CD14-positive monocyte (primary cell): Measurements from ENCODE around the gene PDIA2. TPM values are rescaled to one million over a fixed set of nuclear protein-coding genes. Genes with fewer than 3 reads are reported as not detected.

Source experiments
- DNase-seq, 3 donors: peaks; one replicate each; pipeline ENCODE4 v3.0.0-alpha.2; 2011 to 2022
- H2AFZ ChIP-seq: 2 replicates; pipeline ENCODE4 v1.6.0; 2012; ENCODE audit warnings: mild to moderate bottlenecking, low read depth, low read length, inconsistent platforms; ENCODE audit not compliant: insufficient read depth, poor library complexity, severe bottlenecking
- H3K27ac ChIP-seq, 2 donors: 1 replicate in 1 of 2; 2 replicates in 1 of 2; pipeline ENCODE4 v1.5.1; 2012 to 2013; ENCODE audit warnings: low read length in 2 of 2, control low read depth in 1 of 2, inconsistent platforms in 1 of 2, low read depth in 1 of 2, mild to moderate bottlenecking in 1 of 2
- H3K27me3 ChIP-seq, 2 donors: one replicate each; pipeline versions ENCODE4 v1.6.0 to v1.6.1; 2011 to 2013; ENCODE audit warnings: low read length in 2 of 2; ENCODE audit not compliant: control insufficient read depth in 2 of 2, insufficient read depth in 2 of 2
- H3K36me3 ChIP-seq, 2 donors: replicated peaks in 1 of 2; 1 replicate in 1 of 2; 2 replicates in 1 of 2; pipeline versions ENCODE4 v1.5.1 to v1.6.1; 2012 to 2013; ENCODE audit warnings: low read length in 2 of 2, control low read depth in 1 of 2, inconsistent platforms in 1 of 2, mild to moderate bottlenecking in 1 of 2; ENCODE audit not compliant: insufficient read depth in 2 of 2, control insufficient read depth in 1 of 2
- H3K4me1 ChIP-seq, 2 donors: 1 replicate in 1 of 2; 2 replicates in 1 of 2; pipeline versions ENCODE4 v1.5.1 to v1.6.1; 2012 to 2013; ENCODE audit warnings: low read length in 2 of 2, control low read depth in 1 of 2, inconsistent platforms in 1 of 2, mild to moderate bottlenecking in 1 of 2, moderate library complexity in 1 of 2; ENCODE audit not compliant: insufficient read depth in 2 of 2, control insufficient read depth in 1 of 2
- H3K4me2 ChIP-seq: replicated peaks from 2 replicates; pipeline ENCODE3; 2012; ENCODE audit warnings: low read length, moderate library complexity, mild to moderate bottlenecking; ENCODE audit not compliant: poor library complexity, severe bottlenecking; ENCODE audit errors: extremely low read depth
- H3K4me3 ChIP-seq, 3 experiments: fragments of 200-600 bp in 1 of 3; sonication (generic) in 1 of 3; replicated peaks in 1 of 3; 1 replicate in 2 of 3; 2 replicates in 1 of 3; pipeline ENCODE4 v1.5.1; 2011 to 2013; ENCODE audit warnings: low read length in 3 of 3, mild to moderate bottlenecking in 3 of 3, control low read depth in 2 of 3, low read depth in 2 of 3, inconsistent platforms in 1 of 3, moderate library complexity in 1 of 3
- H3K79me2 ChIP-seq: 2 replicates; pipeline ENCODE4 v1.6.0; 2012; ENCODE audit warnings: mild to moderate bottlenecking, control low read depth, inconsistent platforms, low read length, moderate library complexity; ENCODE audit not compliant: insufficient read depth
- H3K9ac ChIP-seq: 2 replicates; pipeline ENCODE4 v1.6.0; 2017; ENCODE audit warnings: low read length, mild to moderate bottlenecking; ENCODE audit not compliant: insufficient read depth, poor library complexity, severe bottlenecking
- H3K9me3 ChIP-seq, 2 donors: replicated peaks in 1 of 2; 1 replicate in 1 of 2; 2 replicates in 1 of 2; pipeline versions ENCODE4 v1.5.1 to v1.6.1; 2012 to 2013; ENCODE audit warnings: low read length in 2 of 2, control low read depth in 1 of 2; ENCODE audit not compliant: control insufficient read depth in 1 of 2, insufficient read depth in 1 of 2
- H4K20me1 ChIP-seq: 2 replicates; pipeline ENCODE4 v1.6.0; 2012; ENCODE audit warnings: mild to moderate bottlenecking, low read length, control low read depth, moderate library complexity; ENCODE audit not compliant: insufficient read depth
- H3K27ac Mint-ChIP-seq, 7 donors: one replicate each; pipeline ENCODE4 v1.8.0; 2020; ENCODE audit warnings: mild to moderate bottlenecking in 7 of 7, mixed read lengths in 7 of 7, moderate library complexity in 6 of 7, inconsistent platforms in 2 of 7
- H3K27me3 Mint-ChIP-seq, 3 donors: one replicate each; pipeline ENCODE4 v1.8.0; 2021 to 2022; ENCODE audit warnings: low read depth in 3 of 3, mild to moderate bottlenecking in 3 of 3, mixed read lengths in 3 of 3, moderate library complexity in 3 of 3, inconsistent platforms in 1 of 3
- H3K36me3 Mint-ChIP-seq, 2 donors: one replicate each; pipeline ENCODE4 v1.8.0; 2020; ENCODE audit warnings: mixed read lengths in 2 of 2, inconsistent platforms in 1 of 2, mild to moderate bottlenecking in 1 of 2
- H3K4me1 Mint-ChIP-seq: one replicate; pipeline ENCODE4 v1.8.0; 2020; ENCODE audit warnings: mild to moderate bottlenecking, mixed read lengths
- H3K4me3 Mint-ChIP-seq, 2 donors: one replicate each; pipeline ENCODE4 v1.8.0; 2020; ENCODE audit warnings: mild to moderate bottlenecking in 2 of 2, mixed read lengths in 2 of 2, moderate library complexity in 1 of 2
- H3K9me3 Mint-ChIP-seq, 7 donors: one replicate each; pipeline ENCODE4 v1.8.0; 2020 to 2022; ENCODE audit warnings: mixed read lengths in 7 of 7, mild to moderate bottlenecking in 6 of 7, moderate library complexity in 6 of 7, inconsistent platforms in 2 of 7
- CTCF ChIP-seq: fragments of 200-600 bp; IDR thresholded peaks from one replicate; pipeline ENCODE4 v1.8.0; 2022; ENCODE audit warnings: antibody characterized with exemption, mild to moderate bottlenecking
- WGBS: methylation state at CpG from one replicate; pipeline ENCODE4 v1.1.5; 2013; ENCODE audit warnings: missing lambda C conversion rate; ENCODE audit not compliant: insufficient coverage; 5-methylcytosine and 5-hydroxymethylcytosine counted together
- intact Hi-C, 2 donors: fragments of 100-400 bp; cut with micrococcal nuclease; formaldehyde crosslinking; loops; one replicate each; pipeline versions ENCODE4 v1.15.0 to v1.15.1; 2023
- polyA plus RNA-seq, 3 donors: library from polyadenylated mRNA; depleted of rRNA in 1 of 3; unstranded in 2 of 3; stranded (reverse) in 1 of 3; fragments of 300-500 nt in 2 of 3; fragments of >200 nt in 1 of 3; fragmentation: Illumina TruSeq in 2 of 3; gene quantifications; 1 replicate in 2 of 3; 2 replicates in 1 of 3; pipeline ENCODE4 v1.2.3, GENCODE V29; 2012 to 2021

The PDIA2 gene
- polyA plus RNA-seq, 3 donors, result not detected

GRCh38 chr16:239948-240277 lies 43.1 kb upstream of the PDIA2 start:
- peaks cover 4% of the 10 kb centered on the region for H4K20me1 ChIP-seq
- Mint-ChIP-seq H3K36me3 (peaks cover 2 to 13% of the 10 kb centered on the region in 2 donors), H3K27ac (peak overlapping the region in 6 of 7 donors; percentile 4 to 77 (median 56)), H3K27me3 (peaks cover 0 to 5% (median 0%) of the 10 kb centered on the region in 3 donors), H3K9me3 (peaks cover 0 to 3% (median 0%) of the 10 kb centered on the region in 7 donors), H3K4me3 (no peak overlapping the region), H3K4me1 (peaks cover 32% of the 10 kb centered on the region)
- no peak for TF ChIP-seq CTCF
- H3K4me1 ChIP-seq, result peaks cover 24 to 25% of the 10 kb centered on the region in 2 donors
- no peak overlapping the region for H2AFZ ChIP-seq
- no peaks in the 10 kb centered on the region for H3K36me3 ChIP-seq
- WGBS, result 60% methylated on average over 1 of the region's 3 CpGs
- H3K4me2 ChIP-seq, result no peak overlapping the region
- H3K79me2 ChIP-seq, result peaks cover 15% of the 10 kb centered on the region
- intact Hi-C loops, result no loop called here
- no peak overlapping the region for H3K9ac ChIP-seq
- DNase-seq, result no peak
- H3K27me3 ChIP-seq, result no peaks in the 10 kb centered on the region
- peak overlapping the region in 1 of 2 donors; percentile 17 for H3K27ac ChIP-seq
- H3K9me3 ChIP-seq, result no peaks in the 10 kb centered on the region
- H3K4me3 ChIP-seq, result no peak overlapping the region

GRCh38 chr16:240559-240958 lies 42.4 kb upstream of the PDIA2 start:
- WGBS, result 100% methylated on average over 1 of the region's 8 CpGs
- no peaks in the 10 kb centered on the region for H3K36me3 ChIP-seq
- H3K4me2 ChIP-seq, result no peak overlapping the region
- no peak for TF ChIP-seq CTCF
- no peak overlapping the region for H3K4me3 ChIP-seq
- no peak overlapping the region for H2AFZ ChIP-seq
- peaks cover 15% of the 10 kb centered on the region for H3K79me2 ChIP-seq
- intact Hi-C loops, result no loop called here
- H3K27me3 Mint-ChIP-seq, result peaks cover 0 to 5% (median 0%) of the 10 kb centered on the region in 3 donors
- H3K4me1 Mint-ChIP-seq, result peaks cover 29% of the 10 kb centered on the region
- peak overlapping the region in 1 of 7 donors; percentile 43 for H3K27ac Mint-ChIP-seq
- no peak overlapping the region for H3K4me3 Mint-ChIP-seq
- DNase-seq, result no peak
- H3K4me1 ChIP-seq, result peaks cover 18 to 22% of the 10 kb centered on the region in 2 donors
- H3K36me3 Mint-ChIP-seq, result peaks cover 2 to 14% of the 10 kb centered on the region in 2 donors
- no peaks in the 10 kb centered on the region for H3K9me3 ChIP-seq
- no peaks in the 10 kb centered on the region for H3K27me3 ChIP-seq
- H4K20me1 ChIP-seq, result peaks cover 4% of the 10 kb centered on the region
- H3K9ac ChIP-seq, result no peak overlapping the region
- H3K9me3 Mint-ChIP-seq, result peaks cover 0 to 3% (median 0%) of the 10 kb centered on the region in 7 donors
- peak overlapping the region in 1 of 2 donors; percentile 67 for H3K27ac ChIP-seq
